NCI-H2029 (cell line): ENCODE data around the gene KLRF1.
"Not testable (repeated sequence)": the region's sequence is repeated elsewhere in the genome, so short reads cannot be mapped to it uniquely, and the experiment has no call there.

ENCODE experiments used
- DNase-seq: peaks from one replicate; lab custom pipeline; 2025; lab: John Stamatoyannopoulos, UW

Gene KLRF1

DNA sequence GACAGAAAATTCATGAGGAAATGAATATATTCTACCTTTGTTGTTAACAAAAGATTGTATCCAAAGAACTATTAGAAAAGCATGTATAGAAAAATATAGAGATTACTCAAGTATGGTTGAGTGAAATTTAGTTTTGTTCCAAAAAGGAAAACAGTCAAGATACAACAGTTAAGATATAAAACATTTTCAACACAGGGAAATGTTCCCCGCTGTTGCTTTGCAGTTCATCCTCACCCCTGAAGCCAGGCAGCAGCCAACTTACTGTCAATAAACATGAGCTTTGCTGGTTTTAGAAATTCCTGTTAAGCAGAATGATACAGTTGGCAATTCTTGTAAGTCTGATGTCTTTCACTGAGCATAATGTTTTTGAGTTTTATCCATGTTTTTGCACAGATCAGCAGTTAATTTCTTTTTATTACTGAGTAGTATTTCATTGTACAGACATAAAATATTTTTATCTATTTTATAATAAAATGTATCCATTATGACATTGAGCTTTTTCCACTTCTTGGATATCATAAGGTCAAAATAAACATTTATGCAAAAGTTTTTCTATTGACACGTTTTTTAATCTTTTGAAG lies 43.1 kb downstream of the KLRF1 start:
- DNase-seq = no peak

DNA sequence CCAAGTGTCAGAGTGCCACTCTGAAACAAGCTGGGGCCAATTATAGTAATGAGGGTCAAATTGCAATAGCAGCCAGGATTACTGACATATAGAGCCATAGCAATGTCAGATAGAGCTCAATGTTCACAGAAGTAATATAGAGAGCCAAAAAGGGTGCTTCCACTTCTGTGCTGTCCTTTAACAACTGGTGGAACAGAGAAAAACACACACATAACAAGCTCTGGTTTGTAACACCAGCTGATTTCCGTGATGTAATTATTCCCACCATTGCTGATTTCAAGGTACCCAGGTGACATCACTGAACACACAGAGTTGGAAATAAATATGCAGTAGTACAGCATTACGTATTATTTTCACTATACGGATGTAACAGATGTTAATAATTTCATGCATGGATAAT lies 44.9 kb downstream of the KLRF1 start:
- no peak for DNase-seq

DNA sequence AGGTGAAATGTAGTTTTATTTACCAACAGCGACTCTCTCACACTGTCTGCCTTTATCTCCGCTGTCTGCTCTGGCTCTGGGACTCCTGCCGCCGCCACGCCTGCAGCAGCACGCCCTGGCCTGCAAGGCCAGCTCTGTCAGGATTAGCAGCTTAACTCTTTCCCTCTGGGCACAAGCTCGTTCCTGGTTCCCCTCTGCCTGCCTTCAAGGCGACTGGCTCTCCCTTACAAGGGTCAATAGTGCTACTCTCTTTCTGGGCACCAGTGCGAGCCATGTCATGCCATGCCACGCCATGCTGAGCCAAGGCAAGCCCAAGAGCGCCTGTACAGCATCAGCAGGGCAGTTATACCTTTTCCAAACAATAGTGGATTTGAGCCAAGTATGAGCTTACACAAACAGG lies 45.5 kb downstream of the KLRF1 start:
- DNase-seq = no peak

DNA sequence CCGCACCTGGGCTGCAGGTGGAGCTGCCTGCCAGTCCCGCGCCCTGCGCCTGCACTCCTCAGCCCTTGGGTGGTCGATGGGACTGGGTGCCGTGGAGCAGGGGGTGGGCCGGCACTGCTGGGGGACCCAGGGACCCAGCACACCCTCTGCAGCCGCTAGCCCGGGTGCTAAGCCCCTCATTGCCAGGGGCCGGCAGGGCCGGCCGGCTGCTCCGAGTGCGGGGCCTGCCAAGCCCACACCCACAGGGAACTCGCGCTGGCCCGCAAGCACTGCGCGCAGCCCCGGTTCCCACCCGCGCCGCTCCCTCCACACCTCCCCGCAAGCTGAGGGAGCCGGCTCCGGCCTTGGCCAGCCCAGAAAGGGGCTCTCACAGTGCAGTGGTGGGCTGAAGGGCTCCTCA lies 48.8 kb downstream of the KLRF1 start:
- not testable (repeated sequence) for DNase-seq

GRCh38 chr12:9880532-9881078 lies 53.3 kb downstream of the KLRF1 start:
- DNase-seq = no peak

DNA sequence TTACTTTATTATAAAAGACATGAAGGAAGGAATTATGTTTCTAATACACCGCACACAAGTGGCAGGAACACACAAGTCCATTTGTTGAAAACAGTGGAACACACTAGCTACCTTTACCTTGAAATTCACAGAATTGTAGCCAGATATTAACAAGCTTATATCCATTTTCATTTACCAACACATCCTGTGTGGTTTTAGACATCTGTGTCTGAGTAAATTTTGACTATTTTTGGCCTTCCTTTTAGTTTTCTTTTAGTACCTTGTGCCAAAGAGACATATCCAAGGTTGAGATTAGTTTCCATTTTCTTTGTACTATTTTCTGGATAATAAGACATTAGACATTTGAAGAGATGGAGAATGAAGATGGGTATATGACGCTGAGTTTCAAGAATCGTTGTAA lies 54.0 kb downstream of the KLRF1 start, which contains the start of gene KLRF2:
Gene KLRF2 (plus strand): TSS at position 244 of the 400 bp plus-strand sequence. CDS start 107 bp downstream, at position 351.
- no peak for DNase-seq

GRCh38 chr12:9881988-9882387 lies 54.7 kb downstream of the KLRF1 start:
- DNase-seq = no peak

DNA sequence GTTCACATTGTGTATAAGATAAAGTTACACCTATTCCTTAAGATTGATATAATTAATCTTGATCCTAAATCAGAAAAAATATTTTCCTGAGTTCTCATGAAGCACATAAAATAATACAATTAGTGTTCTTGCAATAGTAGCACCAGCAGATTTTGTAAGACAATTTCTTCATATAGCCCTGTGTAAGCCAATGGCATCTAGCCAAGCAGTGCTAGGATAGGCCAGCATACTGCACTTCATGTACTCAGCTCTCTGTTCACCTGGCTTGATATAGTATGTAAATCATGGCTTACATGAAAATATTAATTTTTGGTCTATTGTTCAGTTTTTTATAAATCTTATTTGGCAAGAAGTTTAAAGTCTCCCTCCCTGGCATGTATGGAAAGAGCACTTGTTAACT lies 55.9 kb downstream of the KLRF1 start:
- DNase-seq = no peak

DNA sequence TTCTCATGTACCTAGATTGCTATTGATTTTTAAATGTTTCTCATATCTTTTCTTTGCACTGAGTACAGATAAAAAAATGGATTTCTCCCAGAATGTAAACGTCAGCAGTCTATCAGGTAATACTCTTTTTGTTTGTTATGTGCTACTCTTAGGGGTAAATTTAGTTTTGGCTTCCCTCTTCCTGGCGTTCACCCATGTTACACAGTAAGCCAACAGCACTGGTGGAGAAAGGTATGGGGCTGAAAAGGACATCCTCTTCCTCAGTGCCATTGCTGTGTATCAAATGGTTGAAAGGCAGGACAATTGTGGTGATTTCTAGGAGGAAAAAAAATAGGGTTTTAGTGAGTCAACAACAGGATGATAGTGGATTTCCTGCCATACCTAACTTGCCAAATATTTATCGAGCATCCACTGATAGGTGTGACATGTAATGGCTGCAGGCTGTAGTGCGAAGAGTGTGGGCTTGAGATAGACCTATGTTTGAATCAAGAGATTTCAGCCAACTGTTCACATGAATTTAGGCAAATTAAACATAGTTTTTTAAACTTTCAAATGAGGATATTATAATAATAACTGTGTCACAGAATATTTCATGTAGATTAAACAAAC lies 61.5 kb downstream of the KLRF1 start:
- DNase-seq = no peak
